KMS-11 (cell line): ENCODE measurements around the gene FHAD1.

Experiments
- H2AFZ ChIP-seq: fragments of 200-600 bp; sonication (generic); 2 replicates; pipeline ENCODE4 v1.6.1; 2016; ENCODE audit warnings: antibody characterized with exemption, mixed run types, low read depth
- H3K27ac ChIP-seq: fragments of 200-600 bp; sonication (generic); 2 replicates; pipeline ENCODE4 v1.6.1; 2016; ENCODE audit warnings: mild to moderate bottlenecking, mixed run types
- H3K27me3 ChIP-seq: fragments of 200-600 bp; sonication (generic); 2 replicates; pipeline ENCODE4 v1.6.1; 2017; ENCODE audit warnings: mild to moderate bottlenecking, low read depth, mixed run types, moderate library complexity; ENCODE audit not compliant: insufficient read depth
- H3K36me3 ChIP-seq: fragments of 200-600 bp; sonication (generic); 2 replicates; pipeline ENCODE4 v1.6.1; 2017; ENCODE audit warnings: mild to moderate bottlenecking, mixed run types; ENCODE audit not compliant: insufficient read depth
- H3K4me1 ChIP-seq: fragments of 200-600 bp; sonication (generic); 2 replicates; pipeline ENCODE4 v1.6.1; 2016; ENCODE audit warnings: mild to moderate bottlenecking, low read depth, mixed run types; ENCODE audit not compliant: poor library complexity, severe bottlenecking
- H3K4me2 ChIP-seq: fragments of 200-600 bp; sonication (generic); 2 replicates; pipeline ENCODE4 v1.7.0; 2016; ENCODE audit warnings: mild to moderate bottlenecking, mixed run types
- H3K4me3 ChIP-seq: fragments of 200-600 bp; sonication (generic); IDR thresholded peaks from 2 replicates; pipeline ENCODE4 v1.6.1; 2017; ENCODE audit warnings: low read depth, low read length, mixed read lengths; ENCODE audit not compliant: insufficient read depth
- H3K79me2 ChIP-seq: fragments of 200-600 bp; sonication (generic); 2 replicates; pipeline ENCODE4 v1.6.1; 2016; ENCODE audit warnings: low read depth, mixed run types; ENCODE audit not compliant: insufficient read depth
- H3K9ac ChIP-seq: fragments of 200-600 bp; sonication (generic); 2 replicates; pipeline ENCODE4 v1.6.1; 2016; ENCODE audit warnings: mild to moderate bottlenecking, mixed run types
- H4K20me1 ChIP-seq: fragments of 200-600 bp; sonication (generic); 2 replicates; pipeline ENCODE4 v1.6.1; 2016; ENCODE audit warnings: mild to moderate bottlenecking, mixed run types; ENCODE audit not compliant: insufficient read depth
- TF ChIP-seq, protein P1 (sequence below): fragments of 200-600 bp; sonication (generic); conservative IDR thresholded peaks from 2 replicates; pipeline ENCODE4 v1.6.1; 2017; ENCODE audit warnings: low read depth, mild to moderate bottlenecking, antibody characterized with exemption, low read length, moderate library complexity, mixed read lengths

Gene FHAD1

DNA sequence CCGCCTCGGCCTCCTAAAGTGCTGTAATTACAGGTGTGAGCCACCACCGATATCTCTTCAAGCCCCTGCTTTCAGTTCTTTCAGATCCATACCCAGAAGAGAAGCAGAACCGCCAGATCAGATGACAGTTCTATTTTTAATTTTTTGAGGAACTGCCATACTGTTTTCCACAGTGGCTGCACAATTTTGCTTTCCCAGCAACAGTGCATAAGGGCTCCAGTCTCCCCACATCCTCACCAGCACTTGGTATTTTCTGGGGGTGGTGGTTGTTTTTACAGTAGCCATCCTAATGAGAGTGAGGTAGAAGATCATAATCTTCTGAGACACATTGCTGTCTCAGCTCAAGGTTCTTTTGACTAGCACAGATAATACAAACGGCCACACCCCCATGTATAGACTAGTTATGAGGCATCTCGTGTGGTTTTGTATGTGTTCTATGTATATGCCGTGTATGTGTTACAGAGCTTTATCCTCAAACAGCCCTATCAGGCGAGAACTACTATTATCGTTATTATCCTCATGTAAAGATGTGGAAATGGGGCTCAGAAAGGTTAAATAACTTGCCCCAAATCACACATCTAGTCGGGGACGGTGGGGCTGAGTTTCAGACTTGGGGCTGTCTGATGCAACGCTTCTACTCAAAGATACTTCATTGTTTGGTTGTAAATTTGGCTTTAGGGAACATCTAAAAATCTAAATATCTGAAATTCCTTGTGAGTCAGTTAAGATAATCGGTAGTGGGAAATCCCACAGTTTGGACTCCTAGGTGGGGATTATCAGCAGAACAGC, 12.0 kb downstream of the FHAD1 start:
- Histone ChIP-seq H3K27ac (no peak overlapping the region), H3K36me3 (no peaks in the 10 kb centered on the region), H2AFZ (no peak overlapping the region), H3K4me2 (no peak overlapping the region), H4K20me1 (no peaks in the 10 kb centered on the region), H3K27me3 (no peaks in the 10 kb centered on the region), H3K79me2 (no peaks in the 10 kb centered on the region; the same call in 1 of the 2 replicates), H3K9ac (no peak overlapping the region), H3K4me1 (peaks cover 10% of the 10 kb centered on the region), H3K4me3 (no peak overlapping the region)
- TF ChIP-seq, protein P1, sequence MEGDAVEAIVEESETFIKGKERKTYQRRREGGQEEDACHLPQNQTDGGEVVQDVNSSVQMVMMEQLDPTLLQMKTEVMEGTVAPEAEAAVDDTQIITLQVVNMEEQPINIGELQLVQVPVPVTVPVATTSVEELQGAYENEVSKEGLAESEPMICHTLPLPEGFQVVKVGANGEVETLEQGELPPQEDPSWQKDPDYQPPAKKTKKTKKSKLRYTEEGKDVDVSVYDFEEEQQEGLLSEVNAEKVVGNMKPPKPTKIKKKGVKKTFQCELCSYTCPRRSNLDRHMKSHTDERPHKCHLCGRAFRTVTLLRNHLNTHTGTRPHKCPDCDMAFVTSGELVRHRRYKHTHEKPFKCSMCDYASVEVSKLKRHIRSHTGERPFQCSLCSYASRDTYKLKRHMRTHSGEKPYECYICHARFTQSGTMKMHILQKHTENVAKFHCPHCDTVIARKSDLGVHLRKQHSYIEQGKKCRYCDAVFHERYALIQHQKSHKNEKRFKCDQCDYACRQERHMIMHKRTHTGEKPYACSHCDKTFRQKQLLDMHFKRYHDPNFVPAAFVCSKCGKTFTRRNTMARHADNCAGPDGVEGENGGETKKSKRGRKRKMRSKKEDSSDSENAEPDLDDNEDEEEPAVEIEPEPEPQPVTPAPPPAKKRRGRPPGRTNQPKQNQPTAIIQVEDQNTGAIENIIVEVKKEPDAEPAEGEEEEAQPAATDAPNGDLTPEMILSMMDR, result no peak

DNA sequence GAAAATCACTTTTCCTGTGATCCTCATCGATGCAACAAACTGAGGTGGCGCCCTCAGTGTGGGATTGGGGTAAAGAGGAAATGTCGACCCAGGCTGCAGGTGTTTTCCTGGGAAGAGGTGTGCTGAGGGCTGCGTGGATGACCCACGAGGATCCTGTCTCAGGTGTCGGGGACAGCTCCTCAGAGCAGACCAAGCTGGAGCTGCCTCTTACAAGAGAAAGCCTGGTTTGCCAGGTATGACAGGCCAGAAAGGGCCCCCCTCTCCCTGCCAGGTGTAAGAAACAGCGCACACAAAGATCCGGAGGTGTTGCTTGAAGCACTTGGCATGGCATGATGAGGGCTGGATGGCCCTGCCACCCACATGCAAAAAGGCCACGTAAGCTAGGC, 12.6 kb downstream of the FHAD1 start:
- H3K4me2 ChIP-seq, result no peak overlapping the region
- no peaks in the 10 kb centered on the region for H4K20me1 ChIP-seq
- H3K36me3 ChIP-seq, result no peaks in the 10 kb centered on the region
- TF ChIP-seq, protein P1, result no peak
- no peak overlapping the region for H2AFZ ChIP-seq
- H3K27me3 ChIP-seq, result no peaks in the 10 kb centered on the region
- H3K27ac ChIP-seq, result no peak overlapping the region
- no peak overlapping the region for H3K4me3 ChIP-seq
- peaks cover 10% of the 10 kb centered on the region for H3K4me1 ChIP-seq
- H3K9ac ChIP-seq, result no peak overlapping the region
- no peaks in the 10 kb centered on the region; the same call in 1 of the 2 replicates for H3K79me2 ChIP-seq

DNA sequence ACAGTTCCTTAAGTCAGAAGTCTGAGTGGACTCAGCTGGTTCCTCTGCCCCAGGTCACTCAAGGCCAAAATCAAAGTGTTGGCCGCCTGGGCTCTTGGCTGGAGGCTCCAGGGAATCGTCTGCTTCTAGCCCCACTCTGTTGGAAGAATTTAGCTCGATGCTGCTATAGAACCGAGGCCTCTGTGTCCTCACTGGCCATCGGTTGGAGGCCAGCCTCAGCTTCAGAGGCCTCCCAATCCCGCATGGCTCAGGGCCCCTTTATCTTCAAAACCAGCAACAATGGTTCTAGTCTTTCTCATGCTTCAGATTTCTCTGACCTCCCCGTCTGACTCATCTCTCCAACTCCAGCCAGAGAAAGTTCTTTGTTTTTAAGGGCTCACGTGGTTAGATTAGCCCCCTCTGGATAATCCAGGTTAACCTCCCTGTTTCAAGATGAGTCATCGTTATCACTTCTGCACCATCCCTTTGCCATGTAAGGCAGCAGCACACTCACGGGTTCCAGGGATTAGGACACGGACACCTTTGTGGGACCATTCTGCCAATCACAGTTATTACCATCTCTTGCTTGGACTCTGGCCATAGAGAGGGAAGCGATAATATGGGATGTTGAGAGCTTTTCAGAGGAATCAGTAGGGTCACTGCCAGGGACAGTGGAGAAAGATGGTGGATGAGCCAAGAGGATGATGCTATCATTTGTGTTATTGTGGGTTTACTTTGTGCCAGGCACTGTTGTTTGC, 13.6 kb downstream of the FHAD1 start:
- Histone ChIP-seq H3K79me2 (no peaks in the 10 kb centered on the region), H4K20me1 (no peaks in the 10 kb centered on the region), H3K27me3 (no peaks in the 10 kb centered on the region), H3K36me3 (no peaks in the 10 kb centered on the region), H2AFZ (no peak overlapping the region), H3K27ac (no peak overlapping the region), H3K4me1 (peaks cover 10% of the 10 kb centered on the region), H3K4me2 (no peak overlapping the region), H3K4me3 (no peak overlapping the region), H3K9ac (no peak overlapping the region)
- TF ChIP-seq, protein P1, result no peak

DNA sequence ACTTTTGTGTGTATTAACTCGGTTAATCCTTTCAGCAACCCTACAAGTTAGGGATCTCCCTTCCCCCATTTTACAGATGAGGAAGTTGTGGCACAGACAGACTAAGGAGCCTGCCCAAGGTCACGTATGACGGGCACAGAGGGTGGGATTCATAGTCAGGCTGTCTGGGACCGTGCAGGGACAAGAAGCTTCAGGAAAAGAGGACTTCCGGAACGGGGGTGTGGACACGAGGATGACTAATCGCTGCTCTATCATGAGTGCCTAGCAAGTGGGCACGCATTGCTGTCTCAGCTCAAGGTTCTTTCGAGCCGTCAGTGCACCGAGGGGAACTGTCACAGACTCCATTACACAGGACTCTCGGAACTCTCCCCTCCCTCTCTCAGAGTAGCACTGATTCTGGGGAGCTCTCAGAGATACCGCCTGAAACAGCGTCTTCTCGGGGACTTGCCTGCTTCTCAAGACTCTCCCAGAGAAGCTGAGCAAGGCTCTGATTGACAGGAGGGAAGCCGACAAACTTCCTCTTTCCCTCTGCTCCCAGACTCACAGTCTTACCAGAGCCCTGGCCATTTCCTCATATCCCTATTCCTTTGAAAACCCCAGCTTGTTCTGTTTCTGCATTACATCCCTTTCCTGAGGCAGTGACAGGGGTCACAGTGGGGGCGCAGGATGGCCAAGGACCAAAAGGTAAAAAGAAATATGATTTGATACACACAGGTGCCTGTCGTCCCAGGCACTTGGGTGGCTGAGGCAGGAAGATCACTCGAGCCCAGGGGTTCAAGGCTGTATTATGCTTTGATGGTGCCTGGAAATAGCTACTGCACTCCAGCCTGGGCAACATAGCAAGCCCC, 14.4 kb downstream of the FHAD1 start:
- Histone ChIP-seq H4K20me1 (no peaks in the 10 kb centered on the region), H3K27me3 (no peaks in the 10 kb centered on the region), H3K27ac (no peak overlapping the region), H3K4me2 (no peak overlapping the region), H3K36me3 (no peaks in the 10 kb centered on the region), H3K9ac (no peak overlapping the region), H3K79me2 (no peaks in the 10 kb centered on the region), H3K4me1 (peaks cover 10% of the 10 kb centered on the region), H2AFZ (no peak overlapping the region), H3K4me3 (no peak overlapping the region)
- TF ChIP-seq, protein P1, result no peak
